Measurements from ENCODE around the gene ZNF160. TPM values are rescaled to one million over a fixed set of nuclear protein-coding genes. Genes with fewer than 3 reads are reported as not detected.

ZNF160 gene
- total and polyA plus RNA-seq, 9 of the 15 experiments (the other 6 are each of a cell fraction or from before 2014, with no cell fraction given): 3.6 to 22.1 (median 11.8) TPM

Other genes with a start within 250 kb of the ZNF160 start
Only the 7 nearest of the 13 such genes appear.
- 10.7 and 11.3 TPM in 2 replicates for gene ZNF816, start 140.5 kb downstream of the ZNF160 start, total RNA-seq (2014; rRNA removed)
- 23.4 and 24.0 TPM in 2 replicates for gene ZNF816, start 140.5 kb downstream of the ZNF160 start, total RNA-seq (2014; rRNA removed; fragmentation: Illumina TruSeq; extraction: Trizol)
- 19.3 and 23.3 TPM in 2 replicates for gene ZNF816, start 140.5 kb downstream of the ZNF160 start, total RNA-seq (2015; rRNA removed; fragmentation: Illumina TruSeq; extraction: Trizol)
- gene ZNF816, start 140.5 kb downstream of the ZNF160 start, total RNA-seq (2021): 12.0 and 15.5 TPM in 2 replicates
- gene ZNF816, start 140.5 kb downstream of the ZNF160 start, polyA plus RNA-seq (2011; rRNA removed): 18.0 and 18.8 TPM in 2 replicates
- gene ZNF816, start 140.5 kb downstream of the ZNF160 start, polyA plus RNA-seq (2014; fragmentation: Illumina TruSeq; extraction: Trizol): 13.0 and 13.1 TPM in 2 replicates
- gene ZNF816, start 140.5 kb downstream of the ZNF160 start, polyA plus RNA-seq (2014; fragmentation: Nextera tagmentation; extraction: Ambion mirVana): 10 to 100 TPM; 11.1 to 17.0 TPM
- 6.6 and 8.6 TPM in 2 replicates for gene ZNF816, start 140.5 kb downstream of the ZNF160 start, polyA plus RNA-seq (2014; rRNA removed)
- gene ERVV-1, start 89.5 kb downstream of the ZNF160 start, total RNA-seq (2014; rRNA removed): not detected in 2 replicates
- gene ERVV-1, start 89.5 kb downstream of the ZNF160 start, total RNA-seq (2014; rRNA removed; fragmentation: Illumina TruSeq; extraction: Trizol): not detected in 2 replicates
- gene ERVV-1, start 89.5 kb downstream of the ZNF160 start, total RNA-seq (2015; rRNA removed; fragmentation: Illumina TruSeq; extraction: Trizol): not detected in 2 replicates
- not detected in 2 replicates for gene ERVV-1, start 89.5 kb downstream of the ZNF160 start, total RNA-seq (2021)
- 0.05 and 0.08 TPM in 2 replicates for gene ERVV-1, start 89.5 kb downstream of the ZNF160 start, polyA plus RNA-seq (2011; rRNA removed)
- not detected in 2 replicates for gene ERVV-1, start 89.5 kb downstream of the ZNF160 start, polyA plus RNA-seq (2014; fragmentation: Illumina TruSeq; extraction: Trizol)
- gene ERVV-1, start 89.5 kb downstream of the ZNF160 start, polyA plus RNA-seq (2014; fragmentation: Nextera tagmentation; extraction: Ambion mirVana): not detected
- not detected in 2 replicates for gene ERVV-1, start 89.5 kb downstream of the ZNF160 start, polyA plus RNA-seq (2014; rRNA removed)
- gene ERVV-2, start 58.7 kb downstream of the ZNF160 start, total RNA-seq (2014; rRNA removed): not detected in 2 replicates
- gene ERVV-2, start 58.7 kb downstream of the ZNF160 start, total RNA-seq (2014; rRNA removed; fragmentation: Illumina TruSeq; extraction: Trizol): 0.07 TPM in 1 of 2 replicates, not detected in the other
- 0.07 TPM in 1 of 2 replicates, not detected in the other for gene ERVV-2, start 58.7 kb downstream of the ZNF160 start, total RNA-seq (2015; rRNA removed; fragmentation: Illumina TruSeq; extraction: Trizol)
- gene ERVV-2, start 58.7 kb downstream of the ZNF160 start, total RNA-seq (2021): 0.07 TPM in 1 of 2 replicates, not detected in the other
- 0.07 and 0.08 TPM in 2 replicates for gene ERVV-2, start 58.7 kb downstream of the ZNF160 start, polyA plus RNA-seq (2011; rRNA removed)
- 0.07 TPM in 1 of 2 replicates, not detected in the other for gene ERVV-2, start 58.7 kb downstream of the ZNF160 start, polyA plus RNA-seq (2014; fragmentation: Illumina TruSeq; extraction: Trizol)
- not detected for gene ERVV-2, start 58.7 kb downstream of the ZNF160 start, polyA plus RNA-seq (2014; fragmentation: Nextera tagmentation; extraction: Ambion mirVana)
- gene ERVV-2, start 58.7 kb downstream of the ZNF160 start, polyA plus RNA-seq (2014; rRNA removed): not detected in 2 replicates
- 0.16 TPM in 1 of 2 replicates, not detected in the other for gene ZNF415, start 29.5 kb upstream of the ZNF160 start, total RNA-seq (2014; rRNA removed)
- gene ZNF415, start 29.5 kb upstream of the ZNF160 start, total RNA-seq (2014; rRNA removed; fragmentation: Illumina TruSeq; extraction: Trizol): 0.10 and 0.18 TPM in 2 replicates
- 0.14 and 0.30 TPM in 2 replicates for gene ZNF415, start 29.5 kb upstream of the ZNF160 start, total RNA-seq (2015; rRNA removed; fragmentation: Illumina TruSeq; extraction: Trizol)
- 0.44 and 0.45 TPM in 2 replicates for gene ZNF415, start 29.5 kb upstream of the ZNF160 start, total RNA-seq (2021)
- gene ZNF415, start 29.5 kb upstream of the ZNF160 start, polyA plus RNA-seq (2011; rRNA removed): 0.14 and 0.34 TPM in 2 replicates
- gene ZNF415, start 29.5 kb upstream of the ZNF160 start, polyA plus RNA-seq (2014; fragmentation: Illumina TruSeq; extraction: Trizol): 0.11 and 0.12 TPM in 2 replicates
- under 1 TPM in 1 of 2 experiments, not detected in 1; 0.06 TPM for gene ZNF415, start 29.5 kb upstream of the ZNF160 start, polyA plus RNA-seq (2014; fragmentation: Nextera tagmentation; extraction: Ambion mirVana)
- 0.82 TPM in 1 of 2 replicates, not detected in the other for gene ZNF415, start 29.5 kb upstream of the ZNF160 start, polyA plus RNA-seq (2014; rRNA removed)
- 3.8 and 5.0 TPM in 2 replicates for gene ZNF347, start 55.6 kb upstream of the ZNF160 start, total RNA-seq (2014; rRNA removed)
- 14.6 and 15.7 TPM in 2 replicates for gene ZNF347, start 55.6 kb upstream of the ZNF160 start, total RNA-seq (2014; rRNA removed; fragmentation: Illumina TruSeq; extraction: Trizol)
- 9.1 TPM in 2 replicates for gene ZNF347, start 55.6 kb upstream of the ZNF160 start, total RNA-seq (2015; rRNA removed; fragmentation: Illumina TruSeq; extraction: Trizol)
- gene ZNF347, start 55.6 kb upstream of the ZNF160 start, total RNA-seq (2021): 7.4 and 8.8 TPM in 2 replicates
- gene ZNF347, start 55.6 kb upstream of the ZNF160 start, polyA plus RNA-seq (2011; rRNA removed): 4.6 and 9.2 TPM in 2 replicates
- gene ZNF347, start 55.6 kb upstream of the ZNF160 start, polyA plus RNA-seq (2014; fragmentation: Illumina TruSeq; extraction: Trizol): 6.6 and 7.1 TPM in 2 replicates
- 1 to 10 TPM; 3.5 to 5.2 TPM for gene ZNF347, start 55.6 kb upstream of the ZNF160 start, polyA plus RNA-seq (2014; fragmentation: Nextera tagmentation; extraction: Ambion mirVana)
- 5.3 and 5.5 TPM in 2 replicates for gene ZNF347, start 55.6 kb upstream of the ZNF160 start, polyA plus RNA-seq (2014; rRNA removed)
- 1.4 and 1.9 TPM in 2 replicates for gene ZNF665, start 89.9 kb upstream of the ZNF160 start, total RNA-seq (2014; rRNA removed)
- gene ZNF665, start 89.9 kb upstream of the ZNF160 start, total RNA-seq (2014; rRNA removed; fragmentation: Illumina TruSeq; extraction: Trizol): 4.3 and 4.9 TPM in 2 replicates
- gene ZNF665, start 89.9 kb upstream of the ZNF160 start, total RNA-seq (2015; rRNA removed; fragmentation: Illumina TruSeq; extraction: Trizol): 2.4 and 2.6 TPM in 2 replicates
- 1.9 and 2.2 TPM in 2 replicates for gene ZNF665, start 89.9 kb upstream of the ZNF160 start, total RNA-seq (2021)
- 5.3 and 7.6 TPM in 2 replicates for gene ZNF665, start 89.9 kb upstream of the ZNF160 start, polyA plus RNA-seq (2011; rRNA removed)
- gene ZNF665, start 89.9 kb upstream of the ZNF160 start, polyA plus RNA-seq (2014; fragmentation: Illumina TruSeq; extraction: Trizol): 4.3 and 6.2 TPM in 2 replicates
- 1 to 10 TPM; 2.8 to 3.6 TPM for gene ZNF665, start 89.9 kb upstream of the ZNF160 start, polyA plus RNA-seq (2014; fragmentation: Nextera tagmentation; extraction: Ambion mirVana)
- 1.8 and 2.1 TPM in 2 replicates for gene ZNF665, start 89.9 kb upstream of the ZNF160 start, polyA plus RNA-seq (2014; rRNA removed)
- 1.5 and 1.6 TPM in 2 replicates for gene ZNF677, start 151.5 kb upstream of the ZNF160 start, total RNA-seq (2014; rRNA removed)
- 2.3 and 3.2 TPM in 2 replicates for gene ZNF677, start 151.5 kb upstream of the ZNF160 start, total RNA-seq (2014; rRNA removed; fragmentation: Illumina TruSeq; extraction: Trizol)
- 1.1 and 1.5 TPM in 2 replicates for gene ZNF677, start 151.5 kb upstream of the ZNF160 start, total RNA-seq (2015; rRNA removed; fragmentation: Illumina TruSeq; extraction: Trizol)
- gene ZNF677, start 151.5 kb upstream of the ZNF160 start, total RNA-seq (2021): 1.5 and 2.1 TPM in 2 replicates
- gene ZNF677, start 151.5 kb upstream of the ZNF160 start, polyA plus RNA-seq (2011; rRNA removed): 0.26 and 2.2 TPM in 2 replicates
- 2.0 and 2.3 TPM in 2 replicates for gene ZNF677, start 151.5 kb upstream of the ZNF160 start, polyA plus RNA-seq (2014; fragmentation: Illumina TruSeq; extraction: Trizol)
- gene ZNF677, start 151.5 kb upstream of the ZNF160 start, polyA plus RNA-seq (2014; fragmentation: Nextera tagmentation; extraction: Ambion mirVana): 1 to 10 TPM; 1.8 to 2.1 TPM
- 1.6 and 4.0 TPM in 2 replicates for gene ZNF677, start 151.5 kb upstream of the ZNF160 start, polyA plus RNA-seq (2014; rRNA removed)

Data from K562 (cell line).